ENCODE measurements around the gene ABITRAM.
"Not testable (repeated sequence)": the region's sequence is repeated elsewhere in the genome, so short reads cannot be mapped to it uniquely, and the experiment has no call there.

Gene ABITRAM

GRCh38 chr9:108934323-108934893 is at the start of gene ABITRAM:
TSS of gene ABITRAM (plus strand) at chr9:108934400. CDS start at chr9:108934487, 87 bp downstream.
- peak; percentile 81 for DNase-seq (ENCODE audit: low read depth)

GRCh38 chr9:108884701-108885100 is 49.5 kb upstream of the ABITRAM start:
- DNase-seq (ENCODE audit: low read depth): no peak

GRCh38 chr9:108885643-108886348 is 48.4 kb upstream of the ABITRAM start:
- peak; percentile 91 for DNase-seq (ENCODE audit: low read depth)

GRCh38 chr9:108886594-108887271 is 47.5 kb upstream of the ABITRAM start:
- DNase-seq (ENCODE audit: low read depth): peak; percentile 5

- peak; percentile 48 for DNase-seq (ENCODE audit: low read depth)
These were observed 44.5 kb upstream of the ABITRAM start for GRCh38 chr9:108889649-108890067.

- no peak for DNase-seq (ENCODE audit: low read depth)
These were observed 39.8 kb upstream of the ABITRAM start for GRCh38 chr9:108894225-108894997.

- DNase-seq (ENCODE audit: low read depth): no peak
These were observed 36.7 kb upstream of the ABITRAM start for GRCh38 chr9:108897324-108898096.

GRCh38 chr9:108899023-108899695 is 35.0 kb upstream of the ABITRAM start:
- not testable (repeated sequence) for DNase-seq (ENCODE audit: low read depth)

GRCh38 chr9:108900176-108900575 is 34.0 kb upstream of the ABITRAM start:
- DNase-seq (ENCODE audit: low read depth): no peak

GRCh38 chr9:108903420-108904103 is 30.6 kb upstream of the ABITRAM start:
- peak; percentile 62 for DNase-seq (ENCODE audit: low read depth)

- DNase-seq (ENCODE audit: low read depth): no peak
These were observed 30.0 kb upstream of the ABITRAM start for GRCh38 chr9:108904161-108904560.

- DNase-seq (ENCODE audit: low read depth): no peak
These were observed 28.7 kb upstream of the ABITRAM start for GRCh38 chr9:108905494-108905893.

GRCh38 chr9:108910402-108910801 is 23.8 kb upstream of the ABITRAM start:
- no peak for DNase-seq (ENCODE audit: low read depth)

- no peak for DNase-seq (ENCODE audit: low read depth)
These were observed 23.3 kb upstream of the ABITRAM start for GRCh38 chr9:108910914-108911313.

GRCh38 chr9:108911820-108912219 is 22.4 kb upstream of the ABITRAM start:
- no peak for DNase-seq (ENCODE audit: low read depth)

- DNase-seq (ENCODE audit: low read depth): peak; percentile 47
These were observed 20.8 kb upstream of the ABITRAM start for GRCh38 chr9:108913391-108913790.

GRCh38 chr9:108919517-108919916 is 14.7 kb upstream of the ABITRAM start:
- no peak for DNase-seq (ENCODE audit: low read depth)

GRCh38 chr9:108920401-108920800 is 13.8 kb upstream of the ABITRAM start:
- not testable (repeated sequence) for DNase-seq (ENCODE audit: low read depth)

GRCh38 chr9:108921200-108921599 is 13.0 kb upstream of the ABITRAM start:
- DNase-seq (ENCODE audit: low read depth): no peak

GRCh38 chr9:108924466-108924865 is 9.7 kb upstream of the ABITRAM start:
- DNase-seq (ENCODE audit: low read depth): no peak

Data from iris pigment epithelial cell (primary cell).